ENCODE data around the gene ZNF581. TPM values are rescaled to one million over a fixed set of nuclear protein-coding genes. Genes with fewer than 3 reads are reported as not detected.

ZNF581 gene
- total RNA-seq, 2 experiments from 2014 or later: 24.1 to 25.5 TPM

GRCh38 chr19:55622242-55622969 is 21.0 kb upstream of the ZNF581 start:
- POLR2A ChIA-PET: no interaction called here
- Mint-ChIP-seq H3K9me3 (peaks cover 3% of the 10 kb centered on the region), H3K4me1 (peaks cover 52% of the 10 kb centered on the region), H3K27me3 (peaks cover 3% of the 10 kb centered on the region), H3K36me3 (ENCODE audit: low read depth) (peaks cover 12% of the 10 kb centered on the region), H3K4me3 (no peak overlapping the region), H3K27ac (no peak overlapping the region)
- DNase-seq: no peak
- CTCF ChIA-PET: interaction anchor here (0.6 to 1.7 kb wide), 3 partner anchors 16 to 369 kb away, joined by 3 to 6 read pairs (median 5); partner anchors contain the start of genes FIZ1 and ZNF865

GRCh38 chr19:55623130-55623529 is 20.3 kb upstream of the ZNF581 start:
- Mint-ChIP-seq H3K9me3 (peaks cover 3% of the 10 kb centered on the region), H3K27ac (no peak overlapping the region), H3K4me3 (no peak overlapping the region), H3K36me3 (ENCODE audit: low read depth) (peaks cover 8% of the 10 kb centered on the region), H3K27me3 (peaks cover 8% of the 10 kb centered on the region), H3K4me1 (peaks cover 57% of the 10 kb centered on the region)
- ChIA-PET CTCF (interaction anchor here (0.6 to 4.7 kb wide), 5 partner anchors 11 to 370 kb away, joined by 3 to 19 read pairs (median 6); partner anchors contain the start of genes FIZ1 and ZNF865), POLR2A (no interaction called here)
- no peak for DNase-seq

GRCh38 chr19:55623561-55623960 is 19.9 kb upstream of the ZNF581 start:
- Mint-ChIP-seq H3K4me3 (peak overlapping the region; percentile 91), H3K27ac (no peak overlapping the region), H3K36me3 (ENCODE audit: low read depth) (peaks cover 8% of the 10 kb centered on the region), H3K27me3 (peaks cover 8% of the 10 kb centered on the region), H3K9me3 (peaks cover 3% of the 10 kb centered on the region), H3K4me1 (peaks cover 57% of the 10 kb centered on the region)
- no peak for DNase-seq
- ChIA-PET POLR2A (no interaction called here), CTCF (interaction anchor here (0.9 to 4.7 kb wide), 6 partner anchors 10 to 322 kb away, joined by 3 to 19 read pairs (median 5); partner anchors contain the start of genes FIZ1 and ZNF865)

- H3K36me3 Mint-ChIP-seq (ENCODE audit: low read depth): peaks cover 8% of the 10 kb centered on the region
- H3K4me1 Mint-ChIP-seq: peaks cover 55% of the 10 kb centered on the region
- ChIA-PET CTCF (interaction anchor here (0.9 to 4.7 kb wide), 9 partner anchors 9 to 322 kb away, joined by 3 to 19 read pairs (median 5); partner anchors contain the start of gene ZNF581), POLR2A (interaction anchor here (0.5 kb wide), 1 partner anchor 16 kb away, joined by 3 read pairs; no protein-coding TSS in a partner anchor)
- peaks cover 12% of the 10 kb centered on the region for H3K27me3 Mint-ChIP-seq
- H3K27ac Mint-ChIP-seq: peak within 1 kb of the TSS; percentile 99
- peak; percentile 92 for DNase-seq
- H3K9me3 Mint-ChIP-seq: peaks cover 3% of the 10 kb centered on the region
- peak within 1 kb of the TSS; percentile 91 for H3K4me3 Mint-ChIP-seq
These were observed 19.1 kb upstream of the ZNF581 start, which contains the start of gene ZNF784 for GRCh38 chr19:55624109-55625003. Gene ZNF784, minus strand, starts transcription at chr19:55624566. Its CDS starts 5 bp downstream, at chr19:55624561.

- H3K4me1 Mint-ChIP-seq: peaks cover 51% of the 10 kb centered on the region
- H3K27me3 Mint-ChIP-seq: peaks cover 12% of the 10 kb centered on the region
- ChIA-PET POLR2A (interaction anchor here (0.5 kb wide), 1 partner anchor 17 kb away, joined by 3 read pairs; no protein-coding TSS in a partner anchor), CTCF (interaction anchor here (0.6 to 4.7 kb wide), 11 partner anchors 9 to 121 kb away, joined by 4 to 19 read pairs (median 6); partner anchors contain the start of genes ZNF580 and ZNF581)
- H3K27ac Mint-ChIP-seq: peak overlapping the region; percentile 99
- peaks cover 8% of the 10 kb centered on the region for H3K36me3 Mint-ChIP-seq (ENCODE audit: low read depth)
- H3K4me3 Mint-ChIP-seq: peak overlapping the region; percentile 91
- peaks cover 3% of the 10 kb centered on the region for H3K9me3 Mint-ChIP-seq
- no peak for DNase-seq
These were observed 18.5 kb upstream of the ZNF581 start for GRCh38 chr19:55625004-55625326.

- Mint-ChIP-seq H3K36me3 (ENCODE audit: low read depth) (peaks cover 1% of the 10 kb centered on the region), H3K27ac (peak overlapping the region; percentile 91), H3K4me3 (peak overlapping the region; percentile 68), H3K4me1 (peaks cover 41% of the 10 kb centered on the region), H3K9me3 (peaks cover 3% of the 10 kb centered on the region), H3K27me3 (peaks cover 12% of the 10 kb centered on the region)
- DNase-seq: peak; percentile 84
- ChIA-PET CTCF (interaction anchor here (1.1 to 4.7 kb wide), 8 partner anchors 14 to 122 kb away, joined by 3 to 19 read pairs (median 6); partner anchors contain the start of genes ZNF580 and ZNF581), POLR2A (no interaction called here)
These were observed 17.1 kb upstream of the ZNF581 start for GRCh38 chr19:55626350-55626749.

GRCh38 chr19:55632463-55632834 is 11.0 kb upstream of the ZNF581 start:
- Mint-ChIP-seq H3K4me3 (no peak overlapping the region), H3K4me1 (peaks cover 49% of the 10 kb centered on the region), H3K27me3 (peaks cover 10% of the 10 kb centered on the region), H3K27ac (peak overlapping the region; percentile 33), H3K36me3 (ENCODE audit: low read depth) (peaks cover 21% of the 10 kb centered on the region), H3K9me3 (no peaks in the 10 kb centered on the region)
- POLR2A ChIA-PET: no interaction called here
- peak; percentile 95 for DNase-seq
- CTCF ChIA-PET: interaction anchor here (0.6 to 4.5 kb wide), 23 partner anchors 8 to 1402 kb away, joined by 3 to 36 read pairs (median 4); partner anchors contain the start of genes CCDC106, FIZ1, NAT14 and U2AF2

- ChIA-PET CTCF (interaction anchor here (3.0 to 4.5 kb wide), 5 partner anchors 10 to 130 kb away, joined by 12 to 36 read pairs (median 17); partner anchors contain the start of genes CCDC106, U2AF2, ZNF784 and ZNF865), POLR2A (no interaction called here)
- Mint-ChIP-seq H3K4me3 (no peak overlapping the region), H3K27ac (no peak overlapping the region), H3K9me3 (no peaks in the 10 kb centered on the region), H3K36me3 (ENCODE audit: low read depth) (peaks cover 30% of the 10 kb centered on the region), H3K4me1 (peaks cover 54% of the 10 kb centered on the region), H3K27me3 (peaks cover 3% of the 10 kb centered on the region)
- DNase-seq: no peak
These were observed 9.6 kb upstream of the ZNF581 start for GRCh38 chr19:55633861-55634260.

- H3K9me3 Mint-ChIP-seq: peaks cover 3% of the 10 kb centered on the region
- H3K27ac Mint-ChIP-seq: peak overlapping the region; percentile 100
- CTCF ChIA-PET: interaction anchor here (1.0 to 3.0 kb wide), 5 partner anchors 7 to 19 kb away, joined by 3 to 17 read pairs (median 5); partner anchors contain the start of gene ZNF784
- no peaks in the 10 kb centered on the region for H3K27me3 Mint-ChIP-seq
- POLR2A ChIA-PET: no interaction called here
- H3K36me3 Mint-ChIP-seq (ENCODE audit: low read depth): peaks cover 33% of the 10 kb centered on the region
- DNase-seq: no peak
- peaks cover 65% of the 10 kb centered on the region for H3K4me1 Mint-ChIP-seq
- peak overlapping the region; percentile 99 for H3K4me3 Mint-ChIP-seq
These were observed 8.1 kb upstream of the ZNF581 start for GRCh38 chr19:55635334-55635717.

GRCh38 chr19:55635856-55636440 is 7.5 kb upstream of the ZNF581 start:
- ChIA-PET CTCF (interaction anchor here (1.6 to 2.9 kb wide), 2 partner anchors 11 to 18 kb away, joined by 4 to 16 read pairs; no protein-coding TSS in a partner anchor), POLR2A (no interaction called here)
- peaks cover 33% of the 10 kb centered on the region for H3K36me3 Mint-ChIP-seq (ENCODE audit: low read depth)
- peaks cover 68% of the 10 kb centered on the region for H3K4me1 Mint-ChIP-seq
- H3K27ac Mint-ChIP-seq: peak overlapping the region; percentile 100
- H3K9me3 Mint-ChIP-seq: peaks cover 3% of the 10 kb centered on the region
- no peak for DNase-seq
- peak overlapping the region; percentile 99 for H3K4me3 Mint-ChIP-seq
- no peaks in the 10 kb centered on the region for H3K27me3 Mint-ChIP-seq

- CTCF ChIA-PET: interaction anchor here (1.3 to 2.9 kb wide), 5 partner anchors 10 to 133 kb away, joined by 3 to 16 read pairs (median 4); partner anchors contain the start of gene ZNF865
- H3K4me1 Mint-ChIP-seq: peaks cover 67% of the 10 kb centered on the region
- no peak for DNase-seq
- peaks cover 38% of the 10 kb centered on the region for H3K36me3 Mint-ChIP-seq (ENCODE audit: low read depth)
- H3K4me3 Mint-ChIP-seq: no peak overlapping the region
- peaks cover 3% of the 10 kb centered on the region for H3K9me3 Mint-ChIP-seq
- POLR2A ChIA-PET: no interaction called here
- H3K27me3 Mint-ChIP-seq: no peaks in the 10 kb centered on the region
- peak overlapping the region; percentile 100 for H3K27ac Mint-ChIP-seq
These were observed 6.7 kb upstream of the ZNF581 start for GRCh38 chr19:55636723-55637122.

GRCh38 chr19:55637534-55637933 is 5.9 kb upstream of the ZNF581 start:
- H3K4me1 Mint-ChIP-seq: peaks cover 64% of the 10 kb centered on the region
- ChIA-PET POLR2A (no interaction called here), CTCF (interaction anchor here (1.3 to 2.9 kb wide), 6 partner anchors 10 to 133 kb away, joined by 3 to 16 read pairs (median 5); partner anchors contain the start of genes ZNF784 and ZNF865)
- H3K27me3 Mint-ChIP-seq: no peaks in the 10 kb centered on the region
- no peak for DNase-seq
- peaks cover 40% of the 10 kb centered on the region for H3K36me3 Mint-ChIP-seq (ENCODE audit: low read depth)
- H3K9me3 Mint-ChIP-seq: peaks cover 3% of the 10 kb centered on the region
- H3K4me3 Mint-ChIP-seq: no peak overlapping the region
- H3K27ac Mint-ChIP-seq: no peak overlapping the region
